Right renal pelvis (tissue), 4 donors: Measurements from ENCODE around the gene ANKS4B. TPM values are rescaled to one million over a fixed set of nuclear protein-coding genes. Genes with fewer than 3 reads are reported as not detected.
"Not testable (repeated sequence)": the region's sequence is repeated elsewhere in the genome, so short reads cannot be mapped to it uniquely, and the experiment has no call there.

Source experiments
- DNase-seq, 4 donors: peaks; one replicate each; pipeline ENCODE4 v3.0.0-alpha.2; 2013; ENCODE audit warnings: low read depth in 4 of 4, low spot score in 3 of 4, missing footprints in 1 of 4
- polyA plus RNA-seq, 4 donors: library from polyadenylated mRNA; unstranded; fragments of 120-200 nt; gene quantifications; one replicate each; pipeline ENCODE4 v1.2.1, GENCODE V29; 2013; ENCODE audit not compliant: insufficient read length in 4 of 4

Gene ANKS4B
- polyA plus RNA-seq, 4 donors = 4.2 to 5.8 (median 4.8) TPM

DNA sequence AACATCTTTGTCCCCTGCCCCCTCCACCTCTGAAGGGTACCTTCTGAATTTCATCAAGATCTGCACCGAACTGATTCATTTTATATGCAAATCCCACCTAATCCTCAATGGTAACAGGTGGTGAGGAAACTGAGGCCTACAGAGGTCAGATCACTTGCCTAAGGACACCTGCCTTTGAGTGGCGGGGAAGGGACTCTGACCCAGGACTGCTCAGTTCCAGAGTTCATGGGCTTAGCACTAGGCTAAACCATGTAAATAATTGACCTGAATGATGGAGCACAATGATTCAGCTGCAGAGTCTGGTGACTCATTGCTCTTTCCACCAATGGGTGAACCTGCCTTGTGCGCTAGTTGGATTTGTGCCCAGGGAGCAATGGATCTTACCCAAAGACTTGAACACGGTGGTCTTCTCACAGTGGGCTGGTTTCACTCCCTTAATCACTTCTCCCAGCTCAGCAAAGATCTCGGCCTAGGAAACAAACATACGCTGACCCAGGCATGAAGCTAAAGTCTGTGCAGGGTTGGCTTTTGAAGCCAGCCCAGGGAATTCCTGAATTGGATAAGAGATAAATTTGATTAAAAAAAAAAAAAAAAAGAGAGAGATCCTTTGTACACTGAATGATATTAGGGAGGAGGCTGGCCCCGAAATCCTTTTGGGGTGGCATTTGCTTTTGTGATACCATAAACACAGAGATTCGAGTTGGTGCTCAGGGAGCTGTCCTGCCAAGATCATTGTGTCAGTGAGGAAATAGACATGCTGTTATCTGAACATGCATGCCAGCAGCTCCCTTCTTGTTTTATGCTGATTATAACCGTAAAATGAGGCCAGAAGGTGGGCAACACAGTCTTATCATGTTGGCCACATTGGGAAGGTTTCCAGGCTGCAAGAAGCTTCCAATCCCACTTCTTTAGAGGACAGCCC is 27.6 kb downstream of the ANKS4B start:
- peak in 2 of 4 donors; percentile 24 to 40 for DNase-seq

DNA sequence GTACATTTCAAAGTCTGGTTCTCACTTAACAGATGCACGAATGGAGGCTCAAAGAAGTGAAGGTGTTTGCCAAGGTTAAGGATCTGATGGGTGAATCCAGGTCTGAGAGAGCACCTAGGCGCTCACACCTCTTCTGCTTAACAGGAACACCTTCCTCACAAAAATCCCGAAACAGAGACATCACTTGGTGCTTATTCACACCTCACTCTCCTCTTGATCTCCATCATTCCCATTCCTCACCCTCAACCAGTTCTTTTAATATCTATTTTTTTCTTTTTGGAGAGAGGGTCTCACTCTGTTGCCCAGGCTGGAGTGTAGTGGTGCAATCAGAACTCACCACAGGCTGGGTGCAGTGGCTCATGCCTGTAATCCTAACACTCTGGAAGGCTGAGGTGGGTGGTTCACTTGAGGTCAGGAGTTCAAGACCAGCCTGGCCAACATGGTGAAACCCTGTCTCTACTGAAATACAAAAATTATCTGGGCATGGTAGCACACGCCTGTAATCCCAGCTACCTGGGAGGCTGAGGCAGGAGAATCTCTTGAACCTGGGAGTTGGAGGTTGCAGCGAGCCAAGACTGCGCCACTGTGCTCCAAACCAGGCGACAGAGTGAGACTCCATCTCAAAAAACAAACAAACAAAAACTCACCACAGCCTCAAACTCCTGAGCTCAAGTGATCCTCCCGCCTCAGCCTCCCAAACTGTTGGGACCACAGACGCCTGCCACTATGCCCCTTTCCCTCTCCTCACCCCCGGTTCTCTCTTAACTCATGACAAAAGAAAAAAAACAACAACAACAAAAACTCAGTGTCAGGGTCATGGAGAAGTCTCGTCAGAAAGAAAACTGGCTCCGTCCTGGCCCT is 29.5 kb downstream of the ANKS4B start:
- no peak for DNase-seq

DNA sequence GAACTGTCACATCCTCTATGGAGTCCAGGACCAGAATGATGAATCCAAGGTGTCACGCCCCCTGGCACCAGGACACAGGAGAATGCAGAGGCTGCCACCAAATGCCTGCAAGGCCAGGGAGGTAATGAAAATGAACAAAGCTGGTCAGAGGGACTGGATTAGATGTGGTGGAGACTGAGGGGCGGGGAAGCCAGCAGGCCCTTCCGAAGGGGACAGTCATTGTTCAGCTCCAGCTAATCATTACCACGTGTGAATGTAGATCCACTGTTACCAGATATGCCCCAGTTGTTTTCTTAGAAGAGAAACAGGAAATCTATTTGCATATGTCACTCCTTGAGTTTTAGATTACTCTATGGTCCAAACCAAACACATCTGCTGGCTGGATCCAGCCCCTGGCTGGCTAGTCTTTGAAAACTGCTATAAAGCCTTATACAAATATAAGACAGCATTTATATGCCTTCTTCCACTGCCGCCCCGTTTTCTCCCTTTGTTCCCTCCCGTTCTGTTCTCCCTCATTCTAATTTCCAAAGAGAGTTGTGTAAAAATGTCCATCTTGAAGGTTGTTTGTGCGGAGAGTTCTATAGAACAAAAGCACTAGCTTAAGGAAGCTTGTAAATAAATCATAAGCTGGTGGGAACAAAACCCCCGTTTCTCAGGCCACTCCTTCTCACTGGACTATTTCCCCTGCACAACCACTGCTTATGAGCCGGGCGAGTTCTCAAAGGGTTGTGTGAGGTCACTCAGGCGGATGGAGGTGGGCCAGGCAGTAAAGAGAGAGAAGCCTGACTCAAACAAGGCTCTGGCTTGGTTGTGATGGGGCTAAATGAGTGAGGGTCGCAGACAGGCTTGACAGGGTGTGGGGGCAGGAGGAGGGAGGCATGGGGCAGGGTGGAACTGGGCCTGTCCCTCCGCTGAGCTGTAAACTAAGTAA is 30.4 kb downstream of the ANKS4B start:
- peak in 2 of 4 donors; percentile 50 to 51 for DNase-seq

DNA sequence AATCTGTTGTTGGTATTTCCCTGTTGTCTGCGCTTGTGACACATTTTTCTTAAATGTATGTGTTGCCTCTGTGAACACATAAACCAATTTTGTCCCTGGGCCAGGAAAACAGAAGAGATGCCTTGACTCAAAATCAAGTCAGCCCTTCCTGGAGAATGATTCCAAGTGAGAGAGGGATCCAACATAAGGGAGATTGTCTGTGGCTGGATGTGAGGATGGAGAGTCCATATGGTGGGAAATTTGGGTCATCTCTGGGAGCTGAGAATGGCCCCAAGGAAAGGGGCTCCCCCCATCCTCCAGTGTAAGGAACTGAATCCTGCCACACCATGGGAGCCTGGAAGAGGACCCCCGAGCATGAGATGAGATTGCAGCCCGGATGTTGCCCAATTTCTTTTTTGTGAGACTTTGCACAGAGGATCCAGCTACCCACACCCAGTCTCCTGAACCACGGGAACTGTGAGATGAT is 31.1 kb downstream of the ANKS4B start:
- DNase-seq = no peak

DNA sequence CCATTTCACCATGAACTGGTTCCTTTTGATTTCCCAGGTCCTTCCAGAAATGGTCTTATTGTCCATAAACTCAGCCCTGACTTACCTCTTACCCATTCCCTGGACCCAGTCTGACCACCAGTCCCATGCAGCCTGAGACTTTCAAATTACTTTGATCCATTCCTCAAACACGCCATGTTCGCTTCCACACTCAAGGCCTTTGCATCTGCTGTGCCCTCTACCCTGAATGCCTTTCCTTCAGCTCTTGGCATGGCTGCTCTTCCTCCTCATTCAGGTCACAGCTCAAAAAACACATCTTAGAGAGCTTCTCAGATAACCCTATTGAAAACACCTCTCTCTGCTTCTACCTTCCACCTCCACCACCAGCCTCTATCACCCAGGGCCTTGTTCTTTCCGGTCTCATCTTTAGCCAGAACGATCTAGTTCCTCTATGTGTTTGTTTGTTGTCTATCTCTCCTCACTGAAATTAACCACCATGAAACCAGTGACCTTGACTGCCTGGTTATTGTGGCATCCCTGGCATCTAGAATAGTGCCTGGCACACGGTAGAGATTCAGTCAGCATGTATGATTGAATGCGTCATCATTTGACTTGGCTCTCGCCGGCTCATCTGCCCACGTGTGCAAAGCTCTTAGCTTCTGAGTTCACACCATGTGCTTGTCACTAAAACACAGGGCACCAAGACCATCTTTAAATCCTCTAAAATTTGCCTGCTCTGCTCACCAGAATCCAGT is 31.8 kb downstream of the ANKS4B start:
- DNase-seq = no peak

DNA sequence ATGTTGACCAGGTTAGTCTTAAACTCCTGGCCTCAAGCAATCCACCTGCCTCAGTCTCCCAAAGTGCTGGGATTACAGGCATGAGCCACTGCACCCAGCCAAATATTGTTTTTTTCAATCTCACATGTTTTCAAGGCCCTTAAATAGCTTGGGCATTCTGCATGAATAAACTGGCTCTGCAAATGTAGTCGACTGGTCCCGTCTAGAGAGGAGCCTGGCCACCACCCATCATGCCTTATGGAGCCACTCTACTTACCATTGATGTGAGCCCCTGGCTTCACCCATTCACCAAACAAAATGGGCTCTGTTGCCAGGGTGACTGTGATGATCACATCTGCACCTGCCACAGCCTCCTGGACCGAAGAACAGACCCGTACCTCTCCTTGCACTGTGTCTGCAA is 33.8 kb downstream of the ANKS4B start:
- no peak for DNase-seq

DNA sequence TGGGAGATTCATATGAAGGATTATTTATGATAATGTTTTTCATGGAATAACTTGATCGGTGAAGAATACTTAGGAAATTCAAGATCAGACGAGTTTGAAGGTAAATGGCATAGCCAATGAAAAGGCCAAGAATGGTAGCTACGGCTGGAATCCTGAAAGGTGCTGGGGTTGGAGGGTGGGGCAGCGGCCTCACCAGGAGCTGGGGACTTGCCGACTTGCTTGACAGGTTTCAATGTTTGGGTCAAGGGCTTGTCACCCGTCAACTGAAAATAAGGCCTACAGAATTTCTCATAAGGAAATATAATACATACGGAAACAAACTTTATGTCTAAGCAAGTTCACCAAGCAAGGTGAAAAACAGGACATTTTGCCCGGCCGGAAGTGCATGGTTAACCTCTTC is 34.7 kb downstream of the ANKS4B start:
- DNase-seq = no peak

DNA sequence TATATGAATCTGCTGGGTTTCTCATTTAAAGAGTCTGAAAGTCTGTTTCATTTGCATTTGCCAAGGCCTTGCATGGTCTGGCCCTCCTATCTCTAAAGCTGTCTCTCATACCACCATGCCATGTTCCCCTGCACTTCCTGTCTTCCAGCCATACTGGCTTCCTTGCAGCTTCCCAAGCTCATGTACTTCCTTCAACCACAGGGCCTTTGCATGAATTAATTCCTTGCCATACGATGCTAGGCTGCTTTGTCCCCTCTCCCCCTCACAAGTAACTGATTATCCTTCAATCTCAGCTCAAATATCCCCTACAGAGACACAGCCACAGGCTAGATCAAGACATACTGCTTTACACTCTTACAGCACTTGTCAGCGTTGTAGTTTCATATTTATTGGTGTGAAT is 38.8 kb downstream of the ANKS4B start:
- no peak for DNase-seq

DNA sequence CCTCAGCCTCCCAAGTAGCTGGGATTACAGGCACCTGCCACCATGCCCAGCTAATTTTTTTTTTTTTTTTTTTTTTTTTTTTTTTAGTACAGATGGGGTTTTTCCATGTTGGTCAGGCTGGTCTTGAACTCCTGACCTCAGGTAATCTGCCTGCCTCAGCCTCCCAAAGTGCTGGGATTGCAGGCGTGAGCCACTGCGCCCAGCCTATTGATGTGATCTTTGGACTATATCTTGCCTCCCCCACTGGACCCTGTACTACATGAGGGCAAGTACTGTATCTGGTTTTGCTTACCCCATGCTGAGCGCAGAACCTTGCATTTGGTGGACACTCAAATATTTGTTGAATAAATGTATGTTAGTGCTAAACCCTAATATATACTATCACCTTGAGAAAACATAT is 39.3 kb downstream of the ANKS4B start:
- not testable (repeated sequence) for DNase-seq

DNA sequence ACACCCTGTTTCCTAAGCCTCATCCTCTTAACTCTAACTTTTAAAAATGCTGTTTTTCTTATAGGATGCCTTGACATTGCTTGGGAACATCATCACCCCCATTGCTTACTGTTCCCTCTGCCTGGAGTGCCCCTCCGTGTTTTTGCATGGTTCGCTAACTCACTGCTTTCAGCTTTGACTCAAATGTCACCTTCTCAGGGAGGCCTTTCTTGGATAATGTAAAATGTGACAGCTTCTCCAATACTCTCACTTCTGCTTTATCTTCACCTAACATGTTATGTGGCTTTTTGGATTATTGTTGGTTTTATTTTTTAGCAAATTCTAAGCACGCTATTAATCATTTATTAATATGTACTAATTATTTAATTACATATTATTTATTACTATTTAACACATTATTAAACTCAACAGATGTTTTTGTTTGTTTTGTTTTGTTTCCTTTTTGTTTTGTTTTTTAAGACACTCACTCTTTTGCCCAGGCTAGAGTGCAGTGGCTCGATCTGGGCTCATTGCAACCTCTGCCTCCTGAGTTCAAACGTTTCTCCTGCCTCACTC is 40.8 kb downstream of the ANKS4B start:
- no peak for DNase-seq

DNA sequence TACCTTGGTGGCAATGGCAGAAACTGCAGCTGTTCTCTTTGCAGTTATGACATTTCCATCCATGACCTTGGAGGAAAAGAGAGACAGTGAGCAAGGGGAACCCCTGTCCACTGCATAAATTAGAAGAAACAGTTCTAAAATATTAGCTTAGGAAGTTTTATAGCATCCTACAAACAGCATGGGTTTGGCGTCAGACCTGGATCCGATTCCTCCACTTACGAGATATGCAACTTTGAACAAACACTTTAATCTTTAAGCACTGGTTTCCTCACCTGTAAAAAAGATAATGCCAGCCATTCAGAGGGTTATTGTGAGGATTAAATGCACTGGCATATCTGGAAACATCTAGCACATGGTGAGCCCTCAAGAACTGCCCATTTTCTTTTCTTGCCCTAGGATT is 42.0 kb downstream of the ANKS4B start:
- DNase-seq = no peak

DNA sequence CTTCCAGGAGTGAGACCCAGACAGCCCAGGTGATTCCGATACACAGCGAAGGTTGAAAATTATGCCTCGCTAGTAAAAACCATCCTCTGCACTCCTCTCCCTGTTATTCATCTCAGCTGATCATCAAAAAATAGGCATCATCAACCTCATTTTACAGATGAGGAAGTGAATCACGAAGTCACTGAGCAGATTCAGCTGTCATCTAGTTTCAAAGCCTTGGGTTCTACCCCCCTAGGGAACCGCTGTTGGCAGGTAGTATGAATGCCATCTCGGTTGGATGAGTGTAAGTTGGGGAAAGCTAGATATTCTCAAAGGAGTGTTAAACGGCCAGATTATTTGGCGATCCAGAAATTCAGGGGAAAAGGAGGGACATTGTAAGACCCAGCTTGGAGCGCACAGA is 42.6 kb downstream of the ANKS4B start:
- DNase-seq = no peak

DNA sequence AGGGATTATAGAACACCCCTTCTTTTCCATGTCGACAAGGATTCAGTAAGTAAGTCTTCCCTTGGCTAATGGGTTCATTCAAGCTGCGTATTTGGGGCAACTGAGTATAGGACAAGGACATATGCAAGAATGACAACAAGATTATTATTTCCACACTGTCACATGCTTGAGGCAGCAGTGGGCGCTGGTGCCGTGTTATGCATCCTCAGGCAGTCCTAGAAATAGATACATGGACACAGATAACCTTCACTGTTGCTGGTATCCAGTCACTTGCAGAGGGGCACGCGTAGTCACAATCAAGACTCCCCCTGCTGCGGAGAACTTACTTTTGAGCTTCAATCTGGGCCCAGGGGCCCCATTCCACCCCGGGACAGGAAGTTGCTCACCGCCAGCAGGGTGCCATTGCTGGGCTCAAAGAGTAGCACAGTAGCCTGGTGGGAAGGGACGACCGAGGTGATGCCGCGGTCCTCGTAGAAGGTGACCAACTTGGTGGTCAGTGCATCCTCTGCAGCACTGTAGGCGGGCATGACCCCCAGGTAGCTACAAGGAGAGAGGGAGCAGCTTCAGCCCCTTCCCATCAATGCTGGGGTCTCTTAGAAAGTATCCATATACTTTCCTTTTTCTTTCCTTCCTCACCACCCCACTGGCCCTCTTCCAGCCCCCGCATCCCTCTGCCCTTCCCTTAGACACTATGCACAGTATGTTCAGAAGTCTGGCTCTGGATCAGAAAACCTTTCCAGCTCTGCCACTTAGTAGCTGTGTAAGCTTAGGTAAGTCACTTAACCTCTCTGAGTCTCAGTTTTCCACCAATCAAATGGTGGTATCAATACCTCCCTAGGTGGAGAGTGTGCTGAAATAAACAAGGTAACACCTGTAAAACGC is 43.8 kb downstream of the ANKS4B start:
- DNase-seq = no peak

DNA sequence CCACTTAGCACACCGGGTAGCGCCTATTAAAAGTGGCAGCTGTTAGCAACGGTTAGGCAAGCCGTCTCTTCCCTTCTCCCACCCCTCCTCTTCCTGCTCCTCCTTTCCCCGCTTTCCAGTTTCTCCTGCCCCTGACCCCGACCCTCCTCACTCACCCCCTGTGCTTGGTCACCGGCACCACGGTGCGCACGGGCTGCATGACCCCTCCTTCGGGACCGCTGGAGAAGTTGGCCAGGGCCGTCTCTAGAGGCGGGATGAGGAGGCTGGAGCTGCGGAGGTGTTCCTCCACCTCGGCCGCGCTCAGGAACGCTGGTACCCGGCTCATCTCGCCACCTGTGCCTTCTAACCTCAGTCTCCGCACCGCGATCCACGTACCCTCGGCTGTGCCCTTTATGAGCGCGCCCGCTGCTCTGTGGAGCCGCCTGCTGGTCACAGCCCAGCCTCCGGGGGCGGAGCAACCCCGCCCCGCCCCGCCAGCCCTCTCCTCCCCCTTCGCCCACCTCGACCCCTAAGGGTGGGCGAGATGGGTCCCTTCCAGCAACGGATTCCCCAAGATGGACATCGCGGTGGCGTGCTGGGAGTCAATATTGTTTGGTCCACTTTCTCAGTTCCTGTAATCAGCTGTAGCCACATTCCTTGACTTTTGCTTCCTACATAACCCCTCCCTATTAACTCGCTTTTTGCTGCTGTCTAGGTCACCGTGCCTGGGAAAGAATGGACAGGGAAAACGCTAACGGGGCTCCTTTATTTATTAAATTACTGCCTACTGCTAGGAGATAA is 44.6 kb downstream of the ANKS4B start, which contains the start of gene CRYM:
TSS of gene CRYM (minus strand) at position 364 of the 780 bp plus-strand sequence. CDS start at position 325, 39 bp downstream.
- DNase-seq = peak in 2 of 4 donors; percentile 28 to 60

DNA sequence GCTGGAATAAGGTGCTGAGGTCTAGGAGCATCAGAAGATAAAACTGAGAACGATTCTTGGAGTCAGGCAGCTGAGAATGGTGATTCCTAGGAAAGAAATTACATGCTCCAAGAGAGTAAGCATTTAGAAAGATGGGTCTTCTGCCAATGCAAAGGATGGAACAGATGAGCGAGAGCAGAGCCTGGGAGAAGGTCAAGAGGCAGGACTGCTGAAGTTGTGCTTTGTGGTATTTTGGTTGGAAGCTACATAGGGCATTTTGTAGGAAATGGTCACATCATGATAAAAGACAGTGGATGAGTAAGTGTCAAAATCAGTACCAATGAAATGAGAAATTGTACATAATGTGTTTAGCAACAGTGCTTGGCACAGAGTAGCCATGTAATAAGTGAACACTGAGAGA is 46.0 kb downstream of the ANKS4B start:
- no peak for DNase-seq

DNA sequence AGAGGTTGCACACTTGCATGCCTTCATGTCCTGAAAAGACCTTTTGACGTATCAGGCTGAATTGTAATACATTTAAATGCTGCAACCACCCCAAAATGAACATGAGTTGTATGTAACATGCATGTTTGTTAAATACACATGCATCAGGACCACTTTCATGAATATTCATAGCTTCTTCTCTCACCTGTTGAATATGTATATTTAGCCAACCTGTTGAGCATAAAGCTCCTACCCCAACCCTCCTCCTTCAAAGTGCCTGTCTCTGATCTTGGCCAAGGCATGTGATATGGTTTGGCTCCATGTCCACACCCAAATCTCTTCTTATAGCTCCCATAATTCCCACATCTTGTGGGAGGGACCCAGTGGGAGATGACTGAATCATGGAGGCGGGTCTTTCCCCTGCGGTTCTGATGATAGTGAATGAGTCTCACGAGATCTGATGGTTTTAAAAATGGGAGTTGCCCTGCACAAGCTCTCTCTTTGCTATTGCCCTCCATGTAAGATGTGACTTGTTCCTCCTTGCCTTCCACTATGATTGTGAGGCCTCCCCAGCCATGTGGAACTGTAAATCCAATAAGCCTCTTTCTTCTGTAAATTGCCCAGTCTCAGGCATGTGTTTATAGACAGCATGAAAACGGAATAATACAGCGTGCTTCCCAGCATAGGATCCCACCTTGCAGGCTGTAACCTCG is 48.3 kb downstream of the ANKS4B start:
- DNase-seq = no peak
